ENCODE results near the gene ZNF599.

ZNF599 gene

DNA sequence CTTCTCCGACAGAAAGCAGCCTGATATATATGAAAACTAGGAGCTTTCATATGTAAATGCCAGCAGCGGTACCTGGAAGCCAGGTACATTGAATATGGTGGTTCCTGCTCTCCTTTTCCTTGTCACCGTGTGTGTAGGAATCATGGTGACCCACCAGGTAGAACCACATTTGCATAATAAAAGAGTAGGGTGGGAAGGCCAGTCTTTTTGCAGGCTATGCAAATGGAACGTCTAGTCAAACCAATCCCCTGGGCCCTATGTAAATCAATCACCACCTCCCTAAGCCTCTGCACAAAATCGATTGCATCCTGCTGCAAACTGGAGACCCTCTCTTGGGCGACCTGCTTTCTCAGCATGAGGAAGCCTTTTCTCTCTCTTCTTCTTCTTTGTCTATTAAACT, 61.1 kb downstream of the ZNF599 start:
- DNase-seq (ENCODE audit: low read depth), result no peak
- no peak overlapping the region for H3K4me3 ChIP-seq (ENCODE audit: control insufficient read depth, low read depth, low read length)
- TF ChIP-seq, protein P1, sequence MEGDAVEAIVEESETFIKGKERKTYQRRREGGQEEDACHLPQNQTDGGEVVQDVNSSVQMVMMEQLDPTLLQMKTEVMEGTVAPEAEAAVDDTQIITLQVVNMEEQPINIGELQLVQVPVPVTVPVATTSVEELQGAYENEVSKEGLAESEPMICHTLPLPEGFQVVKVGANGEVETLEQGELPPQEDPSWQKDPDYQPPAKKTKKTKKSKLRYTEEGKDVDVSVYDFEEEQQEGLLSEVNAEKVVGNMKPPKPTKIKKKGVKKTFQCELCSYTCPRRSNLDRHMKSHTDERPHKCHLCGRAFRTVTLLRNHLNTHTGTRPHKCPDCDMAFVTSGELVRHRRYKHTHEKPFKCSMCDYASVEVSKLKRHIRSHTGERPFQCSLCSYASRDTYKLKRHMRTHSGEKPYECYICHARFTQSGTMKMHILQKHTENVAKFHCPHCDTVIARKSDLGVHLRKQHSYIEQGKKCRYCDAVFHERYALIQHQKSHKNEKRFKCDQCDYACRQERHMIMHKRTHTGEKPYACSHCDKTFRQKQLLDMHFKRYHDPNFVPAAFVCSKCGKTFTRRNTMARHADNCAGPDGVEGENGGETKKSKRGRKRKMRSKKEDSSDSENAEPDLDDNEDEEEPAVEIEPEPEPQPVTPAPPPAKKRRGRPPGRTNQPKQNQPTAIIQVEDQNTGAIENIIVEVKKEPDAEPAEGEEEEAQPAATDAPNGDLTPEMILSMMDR (IDR thresholded peaks at IDR 0.05; ENCODE audit: control insufficient read depth, insufficient read depth, low read depth, low read length, missing control alignments), result no peak
